Psoas muscle (tissue), 8 donors: ENCODE data around the gene C1orf50. TPM values are rescaled to one million over a fixed set of nuclear protein-coding genes. Genes with fewer than 3 reads are reported as not detected.

Experiments used
- ATAC-seq, 4 donors: fragments of 200-7000 bp; cut with Tn5 transposase; one replicate each; pipeline ENCODE4 v1.9.1; 2020; ENCODE audit warnings: moderate library complexity in 3 of 4, mild to moderate bottlenecking in 2 of 4
- DNase-seq, 2 donors: peaks; one replicate each; pipeline ENCODE4 v3.0.0-alpha.2; 2020
- H3K27ac ChIP-seq: fragments of 200-600 bp; one replicate; pipeline ENCODE4 v1.8.0; 2022
- H3K27me3 ChIP-seq, 3 donors: fragments of 200-600 bp in 1 of 3; one replicate each; pipeline versions ENCODE4 v1.6.1 to v1.8.0; 2013 to 2022; ENCODE audit warnings: low read length in 2 of 3, mild to moderate bottlenecking in 2 of 3, moderate library complexity in 1 of 3; ENCODE audit not compliant: insufficient read depth in 3 of 3
- H3K36me3 ChIP-seq, 2 donors: fragments of 200-600 bp in 1 of 2; one replicate each; pipeline versions ENCODE4 v1.6.1 to v1.8.0; 2013 to 2022; ENCODE audit warnings: low read depth in 1 of 2, mild to moderate bottlenecking in 1 of 2, moderate library complexity in 1 of 2; ENCODE audit not compliant: insufficient read depth in 1 of 2
- H3K4me1 ChIP-seq: fragments of 200-600 bp; one replicate; pipeline ENCODE4 v1.8.0; 2022
- H3K4me3 ChIP-seq: fragments of 200-600 bp; one replicate; pipeline ENCODE4 v1.8.0; 2022; ENCODE audit warnings: mild to moderate bottlenecking
- H3K9me3 ChIP-seq: fragments of 200-600 bp; one replicate; pipeline ENCODE4 v1.8.0; 2022
- WGBS, 3 donors: extraction: QIAGEN DNeasy Blood & Tissue Kit; methylation state at CpG; one replicate each; pipeline versions ENCODE4 v1.1.6 to v1.1.7; 2013; 5-methylcytosine and 5-hydroxymethylcytosine counted together
- intact Hi-C, 2 donors: fragments of 100-400 bp; cut with DNase I; formaldehyde crosslinking; loops; one replicate each; pipeline versions ENCODE4 v1.11.0 to v1.14.2; 2022
- polyA plus RNA-seq, 3 donors: library from polyadenylated mRNA; stranded (reverse); fragments of 200-250 nt; gene quantifications; one replicate each; pipeline ENCODE4 v1.2.3, GENCODE V29; 2013
- total RNA-seq, 4 donors: library from RNA; stranded (reverse); fragmentation: NEBNext Ultra II Directional in 2 of 4; extraction: Animal tissue kit (Norgen Biotek cat#: 25700) in 2 of 4; gene quantifications; one replicate each; pipeline versions ENCODE4 v1.2.1 to v1.2.4, GENCODE V29; 2021 to 2023
- TF ChIP-seq, protein P1 (sequence below): fragments of 200-600 bp; IDR thresholded peaks from one replicate; pipeline ENCODE4 v1.8.0; 2022; ENCODE audit warnings: antibody characterized with exemption
- donor health status: healthy with polysubstance abuse.
- donor health status: DM: no; HTN: no; CAD: no; lungs with moderate emphysema.
- donor health status: Bipolar disorder and iron deficiency.
- donor health status: healthy.
- donor health status: DM: yes; HTN: yes; CAD: no.
- donor health status: DM: no; HTN: no; CAD: no.
- donor health status: DM: no; HTN: no; CAD: no.
- donor health status: DM: yes; HTN: yes; CAD: no.

The C1orf50 gene
- total and polyA plus RNA-seq, 7 donors, result 2.5 to 10.2 (median 7.5) TPM

DNA sequence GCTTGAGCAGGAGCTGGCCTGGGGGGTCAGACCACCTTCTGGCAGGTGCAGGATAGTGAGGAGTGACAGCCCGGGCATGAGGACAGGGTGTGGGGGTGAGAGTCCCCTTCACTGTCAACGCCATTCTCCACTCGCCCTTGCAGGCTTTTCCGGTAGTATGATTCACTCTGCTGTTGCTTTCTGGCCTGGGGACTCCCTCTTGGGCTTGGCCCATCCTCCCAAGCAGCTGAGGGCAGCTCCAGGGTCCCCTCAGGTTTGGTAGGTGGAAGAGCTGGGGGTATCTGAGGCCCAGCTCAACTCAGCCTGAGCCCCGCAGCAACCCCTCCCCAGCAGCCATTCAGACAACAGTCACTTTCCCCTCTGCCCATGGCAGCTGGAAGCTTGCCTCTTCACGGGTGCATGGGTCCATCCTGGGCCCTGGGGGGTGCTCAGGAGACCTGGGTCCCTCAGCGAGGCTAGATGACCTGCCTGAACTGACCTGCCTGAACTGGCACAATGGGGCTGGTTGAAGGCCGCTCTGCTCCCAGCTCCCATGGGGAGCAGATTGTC is 28.3 kb upstream of the C1orf50 start:
- Histone ChIP-seq H3K36me3 (no peaks in the 10 kb centered on the region), H3K4me3 (no peak overlapping the region), H3K27ac (no peak overlapping the region), H3K4me1 (no peaks in the 10 kb centered on the region), H3K9me3 (no peaks in the 10 kb centered on the region), H3K27me3 (peaks cover 0 to 3% (median 0%) of the 10 kb centered on the region in 3 donors)
- 75 to 83% (median 82%) methylated on average over 8 of the region's 8 CpGs for WGBS, 3 donors
- intact Hi-C loops, result no loop called here
- DNase-seq (no peak), ATAC-seq (no peak)
- TF ChIP-seq, protein P1, sequence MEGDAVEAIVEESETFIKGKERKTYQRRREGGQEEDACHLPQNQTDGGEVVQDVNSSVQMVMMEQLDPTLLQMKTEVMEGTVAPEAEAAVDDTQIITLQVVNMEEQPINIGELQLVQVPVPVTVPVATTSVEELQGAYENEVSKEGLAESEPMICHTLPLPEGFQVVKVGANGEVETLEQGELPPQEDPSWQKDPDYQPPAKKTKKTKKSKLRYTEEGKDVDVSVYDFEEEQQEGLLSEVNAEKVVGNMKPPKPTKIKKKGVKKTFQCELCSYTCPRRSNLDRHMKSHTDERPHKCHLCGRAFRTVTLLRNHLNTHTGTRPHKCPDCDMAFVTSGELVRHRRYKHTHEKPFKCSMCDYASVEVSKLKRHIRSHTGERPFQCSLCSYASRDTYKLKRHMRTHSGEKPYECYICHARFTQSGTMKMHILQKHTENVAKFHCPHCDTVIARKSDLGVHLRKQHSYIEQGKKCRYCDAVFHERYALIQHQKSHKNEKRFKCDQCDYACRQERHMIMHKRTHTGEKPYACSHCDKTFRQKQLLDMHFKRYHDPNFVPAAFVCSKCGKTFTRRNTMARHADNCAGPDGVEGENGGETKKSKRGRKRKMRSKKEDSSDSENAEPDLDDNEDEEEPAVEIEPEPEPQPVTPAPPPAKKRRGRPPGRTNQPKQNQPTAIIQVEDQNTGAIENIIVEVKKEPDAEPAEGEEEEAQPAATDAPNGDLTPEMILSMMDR, result no peak

DNA sequence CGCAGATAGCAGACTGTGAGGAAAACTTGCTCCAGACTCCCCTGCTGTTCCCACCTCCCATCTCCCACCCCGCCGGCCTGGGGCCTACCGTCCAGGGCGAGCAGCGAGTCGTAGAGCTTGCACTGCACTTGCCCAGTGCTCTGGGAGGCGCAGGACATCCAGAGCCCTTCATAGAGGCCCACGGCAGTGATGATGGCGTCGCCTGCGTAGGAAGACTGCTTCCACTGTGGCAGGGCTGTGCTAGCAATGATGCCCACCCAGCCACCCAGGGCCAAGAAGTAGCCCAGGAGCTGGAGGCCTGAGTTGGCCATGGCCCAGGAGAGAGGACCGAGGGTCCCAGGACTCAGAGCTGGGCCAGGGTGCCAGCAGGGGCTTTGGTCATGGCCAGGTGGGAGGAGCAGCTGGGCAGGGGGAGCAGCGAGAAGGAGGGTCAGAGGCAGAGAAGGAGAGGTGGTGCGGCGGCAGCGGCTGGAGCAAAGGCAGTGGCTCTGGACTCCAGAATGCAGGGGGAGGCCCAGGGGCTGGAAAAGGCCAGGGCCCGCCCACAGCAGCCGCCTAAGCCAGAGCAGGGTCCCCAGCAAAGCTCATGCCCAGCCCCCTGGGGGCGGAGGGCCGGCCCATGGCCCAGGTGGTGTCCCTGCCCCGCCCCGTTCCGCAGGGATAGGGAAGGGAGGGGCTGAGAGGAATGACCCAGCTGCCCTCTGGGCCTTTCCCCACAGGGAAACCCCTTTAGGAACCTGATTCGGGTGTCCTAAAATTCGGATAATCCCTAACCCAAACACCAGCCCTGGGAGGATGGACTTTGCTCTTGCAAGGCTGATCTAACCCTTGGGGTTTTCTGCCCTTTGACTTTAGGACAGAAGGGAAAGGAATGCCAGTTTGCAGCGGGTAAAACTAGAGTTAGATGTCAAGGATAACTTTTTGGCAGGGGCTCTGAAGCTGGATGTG is 27.0 kb upstream of the C1orf50 start, which contains the start of gene CLDN19:
Gene CLDN19, minus strand, starts transcription at position 484 of the 948 bp plus-strand sequence. Its CDS starts 173 bp downstream, at position 311.
- H3K4me3 ChIP-seq, result no peak within 1 kb of the TSS
- H3K9me3 ChIP-seq, result no peaks in the 10 kb centered on the region
- ATAC-seq, result no peak
- no peaks in the 10 kb centered on the region for H3K4me1 ChIP-seq
- no peaks in the 10 kb centered on the region for H3K36me3 ChIP-seq
- no peak for DNase-seq
- TF ChIP-seq, protein P1, result no peak
- H3K27me3 ChIP-seq, result no peaks in the 10 kb centered on the region
- H3K27ac ChIP-seq, result no peak within 1 kb of the TSS
- intact Hi-C loops, result loop anchor here in 1 of 2 donors (10.0 kb wide), 1 partner anchor 585 kb away; the partner anchor contains the start of gene GUCA2B
- WGBS, 3 donors, result 58 to 69% (median 59%) methylated on average over 24 to 27 of the region's 27 CpGs

DNA sequence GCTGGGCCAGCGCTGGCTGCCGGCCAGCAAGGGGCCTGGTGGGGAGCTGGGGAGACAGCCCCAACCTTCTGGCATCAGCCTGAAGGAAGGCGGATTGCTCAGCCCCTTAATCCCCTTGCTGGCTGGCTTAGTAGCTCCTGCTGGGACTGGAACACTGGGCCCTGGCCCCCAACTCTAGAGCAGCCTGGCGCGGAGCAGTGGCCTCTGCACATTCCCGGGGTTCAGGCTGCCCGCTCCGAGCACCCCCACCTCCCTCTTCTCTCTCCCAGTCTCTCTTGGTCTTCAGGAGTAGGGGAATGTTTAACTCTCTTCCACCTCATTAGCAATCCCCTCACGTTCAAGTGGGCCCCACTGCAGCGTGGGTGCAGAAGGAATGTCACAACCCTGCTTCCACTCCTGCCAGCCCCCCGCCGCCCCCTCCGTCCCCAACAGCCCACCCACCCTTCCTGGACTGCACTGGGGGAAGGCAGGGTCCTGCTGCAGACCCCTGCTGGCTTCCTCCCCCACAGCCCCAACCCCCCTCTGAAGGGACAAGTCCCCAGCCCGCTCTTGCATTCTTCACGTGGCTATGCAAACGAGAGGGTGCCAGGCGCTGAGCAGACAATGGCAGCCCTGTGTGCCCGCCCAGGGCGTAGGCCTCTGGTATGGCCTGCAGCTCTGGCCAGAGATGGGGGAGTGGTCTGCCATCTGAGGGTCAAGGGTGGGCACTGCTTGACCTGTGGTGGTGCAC is 26.0 kb upstream of the C1orf50 start:
- TF ChIP-seq, protein P1, result no peak
- Histone ChIP-seq H3K4me3 (no peak overlapping the region), H3K27ac (no peak overlapping the region), H3K27me3 (no peaks in the 10 kb centered on the region), H3K9me3 (no peaks in the 10 kb centered on the region), H3K36me3 (peaks cover 0 to 4% of the 10 kb centered on the region in 2 donors), H3K4me1 (no peaks in the 10 kb centered on the region)
- ATAC-seq, result no peak
- intact Hi-C loops, result loop anchor here in 1 of 2 donors (10.0 kb wide), 1 partner anchor 586 kb away; the partner anchor contains the start of gene GUCA2B
- no peak for DNase-seq
- 71 to 76% (median 72%) methylated on average over 18 to 19 of the region's 19 CpGs for WGBS, 3 donors

DNA sequence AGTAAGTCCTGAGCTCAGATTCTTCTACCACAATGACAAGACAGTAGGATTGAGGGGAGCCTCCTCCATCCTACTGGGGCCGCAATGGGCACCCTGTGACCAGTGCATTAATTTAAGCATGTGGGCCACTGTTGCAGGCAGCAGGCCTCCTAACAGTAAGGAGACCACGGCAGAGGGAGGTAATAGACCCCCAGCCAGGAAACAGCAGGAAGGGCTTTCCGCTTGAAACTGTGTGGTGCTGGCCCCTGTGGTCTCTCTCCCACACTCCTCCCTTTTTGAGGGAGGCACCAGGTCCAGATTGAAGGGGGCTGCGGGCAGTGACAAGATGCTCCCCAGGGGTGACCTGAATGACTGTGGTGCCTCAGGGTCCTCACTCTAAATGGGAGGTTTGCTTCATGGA is 25.3 kb upstream of the C1orf50 start:
- DNase-seq (no peak), ATAC-seq (no peak)
- TF ChIP-seq, protein P1, result no peak
- H3K36me3 ChIP-seq, result peaks cover 0 to 11% of the 10 kb centered on the region in 2 donors
- no peaks in the 10 kb centered on the region for H3K9me3 ChIP-seq
- intact Hi-C loops, result loop anchor here in 1 of 2 donors (10.0 kb wide), 1 partner anchor 587 kb away; the partner anchor contains the start of gene GUCA2B
- H3K27me3 ChIP-seq, result no peaks in the 10 kb centered on the region
- H3K27ac ChIP-seq, result no peak overlapping the region
- H3K4me3 ChIP-seq, result no peak overlapping the region
- no peaks in the 10 kb centered on the region for H3K4me1 ChIP-seq
- 80 to 90% (median 86%) methylated on average over 4 of the region's 4 CpGs for WGBS, 3 donors
